Muscle layer of duodenum (tissue), 2 donors: ENCODE results near the gene MGARP.
"Not testable (repeated sequence)": the region's sequence is repeated elsewhere in the genome, so short reads cannot be mapped to it uniquely, and the experiment has no call there.

Experiments
- H3K27ac ChIP-seq: one replicate; pipeline ENCODE4 v1.7.0; 2013; ENCODE audit warnings: mild to moderate bottlenecking, low read length
- H3K27me3 ChIP-seq: one replicate; pipeline ENCODE4 v1.7.0; 2013; ENCODE audit warnings: low read depth, mild to moderate bottlenecking, control low read depth, low read length
- H3K36me3 ChIP-seq, 2 donors: one replicate each; pipeline ENCODE4 v1.7.0; 2013; ENCODE audit warnings: low read length in 2 of 2, control low read depth in 1 of 2, mild to moderate bottlenecking in 1 of 2; ENCODE audit not compliant: insufficient read depth in 2 of 2, control insufficient read depth in 1 of 2
- H3K4me1 ChIP-seq, 2 donors: one replicate each; pipeline ENCODE4 v1.7.0; 2013; ENCODE audit warnings: low read length in 2 of 2, mild to moderate bottlenecking in 2 of 2, control low read depth in 1 of 2, moderate library complexity in 1 of 2; ENCODE audit not compliant: insufficient read depth in 2 of 2, control insufficient read depth in 1 of 2
- H3K4me3 ChIP-seq, 2 donors: one replicate each; pipeline ENCODE4 v1.7.0; 2013; ENCODE audit warnings: low read length in 2 of 2, low read depth in 1 of 2, mild to moderate bottlenecking in 1 of 2
- H3K9me3 ChIP-seq, 2 donors: one replicate each; pipeline ENCODE4 v1.7.0; 2013; ENCODE audit warnings: low read length in 2 of 2, control low read depth in 1 of 2, mild to moderate bottlenecking in 1 of 2; ENCODE audit not compliant: control insufficient read depth in 1 of 2
- donor health status: healthy.

The MGARP gene

GRCh38 chr4:139279760-139280620 is at the start of gene MGARP:
TSS of gene MGARP (minus strand) at chr4:139280225. CDS start at chr4:139280158, 67 bp downstream.
- Histone ChIP-seq H3K4me1 (peaks cover 0 to 8% of the 10 kb centered on the region in 2 donors), H3K27me3 (peaks cover 11% of the 10 kb centered on the region), H3K9me3 (no peaks in the 10 kb centered on the region), H3K4me3 (peak within 1 kb of the TSS; percentile 58 to 67), H3K36me3 (no peaks in the 10 kb centered on the region), H3K27ac (no peak within 1 kb of the TSS)

- Histone ChIP-seq H3K36me3 (peaks cover 0 to 7% of the 10 kb centered on the region in 2 donors), H3K4me3 (no peak overlapping the region), H3K4me1 (peaks cover 0 to 12% of the 10 kb centered on the region in 2 donors), H3K9me3 (no peaks in the 10 kb centered on the region), H3K27ac (no peak overlapping the region), H3K27me3 (no peaks in the 10 kb centered on the region)
Observed at GRCh38 chr4:139329665-139330200, 49.7 kb upstream of the MGARP start.

GRCh38 chr4:139324620-139325019 is 44.6 kb upstream of the MGARP start:
- Histone ChIP-seq H3K4me1 (peaks cover 0 to 19% of the 10 kb centered on the region in 2 donors), H3K4me3 (no peak overlapping the region), H3K27me3 (no peaks in the 10 kb centered on the region), H3K27ac (no peak overlapping the region), H3K9me3 (no peaks in the 10 kb centered on the region), H3K36me3 (no peaks in the 10 kb centered on the region)

- not testable (repeated sequence) for H3K27ac ChIP-seq, H3K9me3 ChIP-seq, H3K27me3 ChIP-seq, H3K36me3 ChIP-seq, H3K4me3 ChIP-seq
- H3K4me1 ChIP-seq: peaks cover 0 to 19% of the 10 kb centered on the region in 2 donors
Observed at GRCh38 chr4:139322541-139322940, 42.5 kb upstream of the MGARP start.

GRCh38 chr4:139322070-139322469 is 42.0 kb upstream of the MGARP start:
- H3K4me3 ChIP-seq, H3K27me3 ChIP-seq, H3K36me3 ChIP-seq, H3K27ac ChIP-seq, H3K9me3 ChIP-seq: not testable (repeated sequence)
- H3K4me1 ChIP-seq: peaks cover 0 to 20% of the 10 kb centered on the region in 2 donors

- Histone ChIP-seq H3K9me3 (no peaks in the 10 kb centered on the region), H3K4me3 (no peak overlapping the region), H3K27me3 (no peaks in the 10 kb centered on the region), H3K36me3 (no peaks in the 10 kb centered on the region), H3K27ac (no peak overlapping the region), H3K4me1 (peaks cover 9 to 16% of the 10 kb centered on the region in 2 donors)
Observed at GRCh38 chr4:139319571-139319970, 39.5 kb upstream of the MGARP start.

- no peak overlapping the region for H3K4me3 ChIP-seq
- H3K4me1 ChIP-seq: peaks cover 9 to 12% of the 10 kb centered on the region in 2 donors
- no peaks in the 10 kb centered on the region for H3K36me3 ChIP-seq
- no peaks in the 10 kb centered on the region for H3K27me3 ChIP-seq
- H3K27ac ChIP-seq: no peak overlapping the region
- no peaks in the 10 kb centered on the region for H3K9me3 ChIP-seq
Observed at GRCh38 chr4:139317635-139318034, 37.6 kb upstream of the MGARP start.

GRCh38 chr4:139316733-139317132 is 36.7 kb upstream of the MGARP start:
- H3K4me3 ChIP-seq: no peak overlapping the region
- no peak overlapping the region for H3K27ac ChIP-seq
- H3K27me3 ChIP-seq: no peaks in the 10 kb centered on the region
- H3K4me1 ChIP-seq: peaks cover 9 to 14% of the 10 kb centered on the region in 2 donors
- no peaks in the 10 kb centered on the region for H3K36me3 ChIP-seq
- H3K9me3 ChIP-seq: no peaks in the 10 kb centered on the region

- H3K27me3 ChIP-seq: no peaks in the 10 kb centered on the region
- H3K4me3 ChIP-seq: no peak overlapping the region
- H3K9me3 ChIP-seq: no peaks in the 10 kb centered on the region
- no peak overlapping the region for H3K27ac ChIP-seq
- H3K36me3 ChIP-seq: no peaks in the 10 kb centered on the region
- peaks cover 9 to 18% of the 10 kb centered on the region in 2 donors for H3K4me1 ChIP-seq
Observed at GRCh38 chr4:139315221-139315675, 35.2 kb upstream of the MGARP start.

- H3K9me3 ChIP-seq: no peaks in the 10 kb centered on the region
- H3K36me3 ChIP-seq: no peaks in the 10 kb centered on the region
- peaks cover 9 to 18% of the 10 kb centered on the region in 2 donors for H3K4me1 ChIP-seq
- H3K27me3 ChIP-seq: no peaks in the 10 kb centered on the region
- no peak overlapping the region for H3K27ac ChIP-seq
- no peak overlapping the region for H3K4me3 ChIP-seq
Observed at GRCh38 chr4:139314047-139314800, 34.2 kb upstream of the MGARP start.

GRCh38 chr4:139313414-139313813 is 33.4 kb upstream of the MGARP start:
- H3K27me3 ChIP-seq, H3K27ac ChIP-seq, H3K4me3 ChIP-seq, H3K36me3 ChIP-seq, H3K9me3 ChIP-seq: not testable (repeated sequence)
- H3K4me1 ChIP-seq: peaks cover 9 to 18% of the 10 kb centered on the region in 2 donors
